ENCODE results near the gene DYRK3. TPM values are rescaled to one million over a fixed set of nuclear protein-coding genes. Genes with fewer than 3 reads are reported as not detected.

Gene DYRK3
- total and polyA plus RNA-seq, 2 of the 13 experiments (the other 11 are each of a cell fraction or from before 2014, with no cell fraction given): 0.48 to 2.8 TPM

GRCh38 chr1:206663832-206664652, 28.7 kb downstream of the DYRK3 start (continued):
- TF ChIP-seq ZNF18 (CRISPR knock-in tag; IDR thresholded peaks at IDR 0.05; ENCODE audit: insufficient replicate concordance) (no peak), NFIC (IDR thresholded peaks at IDR 0.05; ENCODE audit: low read length) (no peak), RAD21 (CRISPR knock-in tag; IDR thresholded peaks at IDR 0.05) (peak; percentile 71), ELF3 (CRISPR knock-in tag; IDR thresholded peaks at IDR 0.05) (no peak), KDM5A (IDR thresholded peaks at IDR 0.05; ENCODE audit: borderline replicate concordance, low read length) (no peak), KAT2B (IDR thresholded peaks at IDR 0.05; ENCODE audit: borderline replicate concordance, low read depth, low read length) (no peak), SMC3 (IDR thresholded peaks at IDR 0.05; ENCODE audit: low read length) (peak; percentile 80), CTCF (CRISPR knock-in tag; IDR thresholded peaks at IDR 0.05) (peak; percentile 84), GFI1 (CRISPR knock-in tag; IDR thresholded peaks at IDR 0.05; ENCODE audit: borderline replicate concordance) (no peak), RARA (CRISPR knock-in tag; IDR thresholded peaks at IDR 0.05) (no peak), RELA (CRISPR knock-in tag; IDR thresholded peaks at IDR 0.05) (no peak)
